Neural progenitor cell (in vitro differentiated cells): ENCODE measurements around the gene PACRGL. TPM values are rescaled to one million over a fixed set of nuclear protein-coding genes. Genes with fewer than 3 reads are reported as not detected.

ENCODE experiments used
- DNase-seq: peaks from one replicate; pipeline ENCODE4 v3.0.0-alpha.2; 2016; ENCODE audit warnings: low spot score
- H2AFZ ChIP-seq: fragments of 200-600 bp; sonication (generic); replicated peaks from 2 replicates; pipeline ENCODE4 v1.6.1; 2016; ENCODE audit warnings: antibody characterized with exemption
- H3F3A ChIP-seq: fragments of 200-600 bp; sonication (generic); 2 replicates; pipeline ENCODE4 v1.6.1; 2016; ENCODE audit warnings: antibody characterized with exemption, low read depth
- H3K27ac ChIP-seq: fragments of 200-600 bp; sonication (generic); 2 replicates; pipeline ENCODE4 v1.5.1; 2016; ENCODE audit warnings: mild to moderate bottlenecking
- H3K27me3 ChIP-seq: fragments of 200-600 bp; sonication (generic); 2 replicates; pipeline ENCODE4 v1.6.1; 2016; ENCODE audit warnings: mild to moderate bottlenecking, moderate library complexity
- H3K36me3 ChIP-seq: fragments of 200-600 bp; sonication (generic); 2 replicates; pipeline ENCODE4 v1.5.1; 2016
- H3K4me1 ChIP-seq: fragments of 200-600 bp; sonication (generic); 2 replicates; pipeline ENCODE4 v1.6.1; 2016; ENCODE audit warnings: mixed run types
- H3K4me2 ChIP-seq: fragments of 200-600 bp; sonication (generic); 2 replicates; pipeline ENCODE4 v1.6.1; 2016
- H3K4me3 ChIP-seq: fragments of 200-600 bp; sonication (generic); 2 replicates; pipeline ENCODE4 v1.5.1; 2016
- H3K79me2 ChIP-seq: fragments of 200-600 bp; sonication (generic); 2 replicates; pipeline ENCODE4 v1.6.1; 2016; ENCODE audit warnings: low read depth
- H3K9ac ChIP-seq: fragments of 200-600 bp; sonication (generic); 2 replicates; pipeline ENCODE4 v1.6.1; 2016
- H3K9me3 ChIP-seq: fragments of 200-600 bp; sonication (generic); 2 replicates; pipeline ENCODE4 v1.5.1; 2016; ENCODE audit warnings: low read depth
- H4K20me1 ChIP-seq: fragments of 200-600 bp; sonication (generic); 2 replicates; pipeline ENCODE4 v1.6.1; 2016; ENCODE audit warnings: low read depth
- H3K27ac Mint-ChIP-seq: 3 replicates; pipeline ENCODE4 v1.8.0; 2021; ENCODE audit warnings: mixed read lengths
- H3K27me3 Mint-ChIP-seq: 2 replicates; pipeline ENCODE4 v1.8.0; 2022; ENCODE audit warnings: low read depth, mild to moderate bottlenecking, inconsistent platforms, moderate library complexity, mixed read lengths; ENCODE audit not compliant: insufficient read depth
- H3K36me3 Mint-ChIP-seq: 3 replicates; pipeline ENCODE4 v1.8.0; 2021; ENCODE audit warnings: mixed read lengths
- H3K4me1 Mint-ChIP-seq: 3 replicates; pipeline ENCODE4 v1.8.0; 2021; ENCODE audit warnings: mixed read lengths
- H3K4me3 Mint-ChIP-seq: 3 replicates; pipeline ENCODE4 v1.8.0; 2021; ENCODE audit warnings: mild to moderate bottlenecking, moderate library complexity, mixed read lengths
- H3K9me3 Mint-ChIP-seq: 3 replicates; pipeline ENCODE4 v1.8.0; 2020; ENCODE audit warnings: mixed read lengths
- CTCF ChIP-seq: fragments of 200-600 bp; sonication (generic); IDR thresholded peaks from 2 replicates; pipeline ENCODE4 v1.5.1; 2017; ENCODE audit warnings: antibody characterized with exemption, mild to moderate bottlenecking
- EZH2 ChIP-seq: fragments of 200-600 bp; sonication (generic); IDR thresholded peaks from 2 replicates; pipeline ENCODE4 v1.6.1; 2017; ENCODE audit warnings: antibody characterized with exemption, mild to moderate bottlenecking, moderate library complexity
- EZH2phosphoT487 ChIP-seq: fragments of 200-600 bp; sonication (generic); IDR thresholded peaks from 2 replicates; pipeline ENCODE4 v1.6.1; 2017; ENCODE audit warnings: antibody characterized with exemption
- total RNA-seq: library from RNA; depleted of rRNA; stranded (reverse); fragments of >200 nt; gene quantifications from 2 replicates; pipeline ENCODE4 v1.2.3, GENCODE V29; 2015; ENCODE audit warnings: low replicate concordance

The PACRGL gene
- total RNA-seq, 1 donor from 2014 or later, result 27.0 TPM

GRCh38 chr4:20675786-20676185 lies 24.5 kb upstream of the PACRGL start:
- Mint-ChIP-seq H3K9me3 (peaks cover 2% of the 10 kb centered on the region), H3K27ac (no peak overlapping the region), H3K27me3 (peaks cover 3% of the 10 kb centered on the region), H3K4me1 (peaks cover 7% of the 10 kb centered on the region), H3K36me3 (no peaks in the 10 kb centered on the region), H3K4me3 (no peak overlapping the region)
- no peak overlapping the region for H3K27ac ChIP-seq
- no peaks in the 10 kb centered on the region for H3K79me2 ChIP-seq
- no peaks in the 10 kb centered on the region for H3K27me3 ChIP-seq
- no peaks in the 10 kb centered on the region for H4K20me1 ChIP-seq
- H2AFZ ChIP-seq, result no peak overlapping the region
- H3K9ac ChIP-seq, result no peak overlapping the region
- H3K9me3 ChIP-seq, result no peaks in the 10 kb centered on the region
- H3K4me1 ChIP-seq, result no peaks in the 10 kb centered on the region
- DNase-seq, result no peak
- H3K36me3 ChIP-seq, result no peaks in the 10 kb centered on the region
- H3K4me3 ChIP-seq, result no peak overlapping the region
- TF ChIP-seq CTCF (no peak), EZH2 (no peak), EZH2phosphoT487 (no peak)
- H3F3A ChIP-seq, result no peaks in the 10 kb centered on the region
- no peak overlapping the region for H3K4me2 ChIP-seq

DNA sequence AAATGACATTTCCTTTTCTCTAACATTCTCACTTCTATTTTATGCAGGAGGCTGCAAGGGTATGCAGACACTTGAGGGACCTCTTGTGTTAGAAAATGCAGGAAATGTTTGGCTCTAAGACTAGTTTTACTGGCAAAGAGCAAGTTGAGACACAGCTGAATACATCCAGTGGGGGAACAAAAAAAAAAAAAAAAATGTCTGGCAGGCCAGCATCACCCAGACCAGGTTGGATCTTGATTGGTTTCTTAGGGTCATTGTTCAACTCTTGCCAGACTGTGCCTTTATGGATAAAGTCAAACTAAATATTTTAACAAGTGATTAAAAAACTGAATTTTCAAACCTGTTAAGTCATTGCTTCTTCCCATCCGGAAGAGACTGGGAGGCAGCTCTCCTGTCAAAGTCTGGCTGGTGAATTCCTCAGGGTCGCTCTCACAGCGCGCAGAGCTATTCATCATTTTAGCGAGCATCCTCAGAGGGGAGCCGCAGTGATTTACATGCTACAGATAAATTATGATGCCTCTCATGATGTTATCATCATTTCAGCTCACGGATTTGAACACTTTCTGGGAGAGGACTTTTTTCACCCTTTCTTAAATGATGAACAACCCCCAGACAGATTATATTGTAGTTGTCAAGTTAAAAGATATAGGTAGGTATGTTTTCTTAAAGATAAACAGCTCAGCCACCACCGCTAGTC lies 23.6 kb upstream of the PACRGL start:
- H3K36me3 Mint-ChIP-seq, result no peaks in the 10 kb centered on the region

GRCh38 chr4:20678400-20678799 lies 21.9 kb upstream of the PACRGL start:
- no peaks in the 10 kb centered on the region for H4K20me1 ChIP-seq
- no peaks in the 10 kb centered on the region for H3F3A ChIP-seq
- H3K27me3 ChIP-seq, result no peaks in the 10 kb centered on the region
- H3K4me1 ChIP-seq, result no peaks in the 10 kb centered on the region
- H3K36me3 ChIP-seq, result no peaks in the 10 kb centered on the region
- H3K9ac ChIP-seq, result no peak overlapping the region
- H3K4me3 ChIP-seq, result no peak overlapping the region
- TF ChIP-seq CTCF, result no peak
- TF ChIP-seq EZH2, result no peak
- no peak for TF ChIP-seq EZH2phosphoT487
- Mint-ChIP-seq H3K4me3 (no peak overlapping the region), H3K4me1 (peaks cover 4% of the 10 kb centered on the region), H3K9me3 (peaks cover 2% of the 10 kb centered on the region), H3K27ac (no peak overlapping the region), H3K36me3 (no peaks in the 10 kb centered on the region), H3K27me3 (peaks cover 3% of the 10 kb centered on the region)
- no peak overlapping the region for H3K27ac ChIP-seq
- no peaks in the 10 kb centered on the region for H3K79me2 ChIP-seq
- H3K9me3 ChIP-seq, result no peaks in the 10 kb centered on the region
- DNase-seq, result no peak
- H3K4me2 ChIP-seq, result no peak overlapping the region
- H2AFZ ChIP-seq, result no peak overlapping the region

More for the DNA sequence above, 23.6 kb upstream of the PACRGL start:
- TF ChIP-seq CTCF, result no peak
- no peak for TF ChIP-seq EZH2phosphoT487
- no peak for TF ChIP-seq EZH2
- peaks cover 3% of the 10 kb centered on the region for H3K27me3 Mint-ChIP-seq
- H3K9ac ChIP-seq, result no peak overlapping the region
- H3K27me3 ChIP-seq, result no peaks in the 10 kb centered on the region
- no peak overlapping the region for H3K4me3 Mint-ChIP-seq
- H3K4me1 ChIP-seq, result no peaks in the 10 kb centered on the region
- no peak overlapping the region for H3K27ac Mint-ChIP-seq
- no peak overlapping the region for H3K27ac ChIP-seq
- no peak overlapping the region for H3K4me2 ChIP-seq
- H4K20me1 ChIP-seq, result no peaks in the 10 kb centered on the region
- no peaks in the 10 kb centered on the region for H3K36me3 ChIP-seq
- no peaks in the 10 kb centered on the region for H3K9me3 ChIP-seq
- no peak overlapping the region for H3K4me3 ChIP-seq
- H3K79me2 ChIP-seq, result no peaks in the 10 kb centered on the region
- no peaks in the 10 kb centered on the region for H3F3A ChIP-seq
- peak; percentile 5 for DNase-seq
- no peak overlapping the region for H2AFZ ChIP-seq
- H3K4me1 Mint-ChIP-seq, result peaks cover 7% of the 10 kb centered on the region
- peaks cover 2% of the 10 kb centered on the region for H3K9me3 Mint-ChIP-seq
